Neural cell (in vitro differentiated cells): ENCODE measurements around the gene SLC25A19. TPM values are rescaled to one million over a fixed set of nuclear protein-coding genes. Genes with fewer than 3 reads are reported as not detected.

Experiments
- H2AFZ ChIP-seq: fragments of 200-600, 300-800 bp; sonication (generic), shearing (Covaris generic); 2 replicates; pipeline ENCODE4 v1.6.0; 2014; ENCODE audit warnings: low read depth, mild to moderate bottlenecking, antibody characterized with exemption, low read length, moderate library complexity
- H3F3A ChIP-seq: fragments of 200-600 bp; shearing (Covaris generic); 2 replicates; pipeline ENCODE4 v1.6.1; 2016; ENCODE audit warnings: mild to moderate bottlenecking, moderate library complexity, mixed read lengths, antibody characterized with exemption, low read length; ENCODE audit not compliant: insufficient read depth, poor library complexity, severe bottlenecking
- H3K27ac ChIP-seq: fragments of 200-600, 300-800 bp; sonication (generic), shearing (Covaris generic); 2 replicates; pipeline ENCODE4 v1.5.1; 2014; ENCODE audit warnings: mild to moderate bottlenecking, low read length, moderate library complexity
- H3K27me3 ChIP-seq: fragments of 300-800, 200-600 bp; sonication (generic), shearing (Covaris generic); 2 replicates; pipeline ENCODE4 v1.6.0; 2014; ENCODE audit warnings: mild to moderate bottlenecking, low read depth, low read length, moderate library complexity; ENCODE audit not compliant: insufficient read depth
- H3K36me3 ChIP-seq: fragments of 300-800, 200-600 bp; sonication (generic), shearing (Covaris generic); 2 replicates; pipeline ENCODE4 v1.5.1; 2014; ENCODE audit warnings: mild to moderate bottlenecking, antibody characterized with exemption, low read length, moderate library complexity; ENCODE audit not compliant: insufficient read depth
- H3K4me2 ChIP-seq: fragments of 300-800, 200-600 bp; sonication (generic), shearing (Covaris generic); 2 replicates; pipeline ENCODE4 v1.6.0; 2014; ENCODE audit warnings: mild to moderate bottlenecking, low read length
- H3K4me3 ChIP-seq: fragments of 300-800, 200-600 bp; sonication (generic), shearing (Covaris generic); 2 replicates; pipeline ENCODE4 v1.5.1; 2014; ENCODE audit warnings: mild to moderate bottlenecking, low read length, moderate library complexity
- H3K79me2 ChIP-seq: fragments of 200-600 bp; shearing (Covaris generic); replicated peaks from 2 replicates; pipeline ENCODE4 v1.6.0; 2014; ENCODE audit warnings: mild to moderate bottlenecking, low read length, moderate library complexity; ENCODE audit not compliant: insufficient read depth
- H3K9ac ChIP-seq: fragments of 300-800, 200-600 bp; sonication (generic), shearing (Covaris generic); 2 replicates; pipeline ENCODE4 v1.6.1; 2016; ENCODE audit warnings: mild to moderate bottlenecking, low read length, mixed read lengths
- H3K9me2 ChIP-seq: fragments of 200-600 bp; shearing (Covaris generic); 2 replicates; pipeline ENCODE4 v1.6.1; 2016; ENCODE audit warnings: mild to moderate bottlenecking, low read length, mixed read lengths; ENCODE audit not compliant: insufficient read depth
- H3K9me3 ChIP-seq: fragments of 200-600, 300-800 bp; sonication (generic), shearing (Covaris generic); 2 replicates; pipeline ENCODE4 v1.6.1; 2016; ENCODE audit warnings: mild to moderate bottlenecking, mixed run types, low read length, moderate library complexity, mixed read lengths
- H4K20me1 ChIP-seq: fragments of 200-600 bp; shearing (Covaris generic); 2 replicates; pipeline ENCODE4 v1.6.1; 2016; ENCODE audit warnings: mild to moderate bottlenecking, mixed run types; ENCODE audit not compliant: insufficient read depth
- EP300 ChIP-seq: fragments of 450-650 bp; conservative IDR thresholded peaks from 2 replicates; pipeline ENCODE4 v1.6.1; 2014; ENCODE audit warnings: antibody characterized with exemption, mild to moderate bottlenecking, moderate library complexity; ENCODE audit not compliant: poor library complexity, severe bottlenecking
- EZH2 ChIP-seq: fragments of 200-600, 300-800 bp; shearing (Covaris generic), sonication (generic); IDR thresholded peaks from 2 replicates; pipeline ENCODE4 v1.6.1; 2014; ENCODE audit warnings: antibody characterized with exemption, low read length, borderline replicate concordance, mild to moderate bottlenecking; ENCODE audit not compliant: insufficient read depth, poor library complexity, severe bottlenecking
- MXI1 ChIP-seq: fragments of 450-650 bp; conservative IDR thresholded peaks from 2 replicates; pipeline ENCODE4 v1.6.1; 2014; ENCODE audit warnings: antibody characterized with exemption, mild to moderate bottlenecking; ENCODE audit not compliant: poor library complexity, severe bottlenecking
- POLR2AphosphoS5 ChIP-seq: IDR thresholded peaks from 2 replicates; pipeline ENCODE4 v1.6.1; 2012
- RAD21 ChIP-seq: fragments of 450-650 bp; conservative IDR thresholded peaks from 2 replicates; pipeline ENCODE4 v1.6.1; 2014; ENCODE audit warnings: antibody characterized with exemption, mild to moderate bottlenecking, moderate library complexity
- REST ChIP-seq: IDR thresholded peaks from 2 replicates; pipeline ENCODE4 v1.6.1; 2012; ENCODE audit warnings: borderline replicate concordance
- SMC3 ChIP-seq: fragments of 450-650 bp; conservative IDR thresholded peaks from 2 replicates; pipeline ENCODE4 v1.6.1; 2014; ENCODE audit warnings: antibody characterized with exemption, mild to moderate bottlenecking, moderate library complexity; ENCODE audit not compliant: poor library complexity
- TAF1 ChIP-seq: IDR thresholded peaks from 2 replicates; pipeline ENCODE4 v1.6.1; 2012; ENCODE audit warnings: low read depth
- polyA plus RNA-seq: library from polyadenylated mRNA; depleted of rRNA; stranded (reverse); fragments of >200 nt; gene quantifications from 2 replicates; pipeline ENCODE4 v1.2.3, GENCODE V29; 2014
- TF ChIP-seq, protein P1 (sequence below): fragments of 450-650 bp; IDR thresholded peaks from 2 replicates; pipeline ENCODE4 v1.5.1; 2014; ENCODE audit warnings: antibody characterized with exemption, mild to moderate bottlenecking, moderate library complexity; ENCODE audit not compliant: poor library complexity, severe bottlenecking

Gene SLC25A19
- polyA plus RNA-seq, 1 donor from 2014 or later = 13.8 TPM

DNA sequence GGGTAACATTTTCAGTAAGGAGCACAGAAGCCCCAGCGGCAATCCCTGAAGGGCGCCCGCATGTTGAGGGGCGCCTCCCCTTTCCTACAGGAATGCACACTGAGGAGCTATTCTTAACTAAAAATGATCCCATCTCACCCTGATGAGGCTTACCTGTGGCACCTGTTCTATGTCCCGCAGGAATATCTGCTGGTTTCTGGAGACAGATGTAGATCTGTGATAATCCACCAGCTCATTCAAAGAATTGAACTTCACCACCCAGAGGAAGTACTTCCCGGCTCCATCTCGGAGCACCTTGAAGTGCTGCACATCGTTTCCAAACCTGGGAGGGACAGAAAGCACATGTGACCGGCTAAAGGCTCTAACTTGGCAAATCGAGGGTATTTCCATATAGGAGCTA lies 32.3 kb upstream of the SLC25A19 start:
- Histone ChIP-seq H3K9me2 (no peaks in the 10 kb centered on the region), H3K4me3 (no peak overlapping the region), H3K79me2 (peaks cover under 1% of the 10 kb centered on the region), H4K20me1 (peaks cover 4% of the 10 kb centered on the region), H3K27ac (no peak overlapping the region), H3K4me2 (no peak overlapping the region), H3K27me3 (no peaks in the 10 kb centered on the region), H3K36me3 (no peaks in the 10 kb centered on the region), H2AFZ (no peak overlapping the region), H3K9me3 (no peaks in the 10 kb centered on the region), H3F3A (no peaks in the 10 kb centered on the region), H3K9ac (no peak overlapping the region)
- TF ChIP-seq POLR2AphosphoS5 (no peak), EP300 (no peak), EZH2 (no peak), RAD21 (no peak), REST (no peak), TAF1 (no peak), MXI1 (no peak), SMC3 (no peak)
- TF ChIP-seq, protein P1, sequence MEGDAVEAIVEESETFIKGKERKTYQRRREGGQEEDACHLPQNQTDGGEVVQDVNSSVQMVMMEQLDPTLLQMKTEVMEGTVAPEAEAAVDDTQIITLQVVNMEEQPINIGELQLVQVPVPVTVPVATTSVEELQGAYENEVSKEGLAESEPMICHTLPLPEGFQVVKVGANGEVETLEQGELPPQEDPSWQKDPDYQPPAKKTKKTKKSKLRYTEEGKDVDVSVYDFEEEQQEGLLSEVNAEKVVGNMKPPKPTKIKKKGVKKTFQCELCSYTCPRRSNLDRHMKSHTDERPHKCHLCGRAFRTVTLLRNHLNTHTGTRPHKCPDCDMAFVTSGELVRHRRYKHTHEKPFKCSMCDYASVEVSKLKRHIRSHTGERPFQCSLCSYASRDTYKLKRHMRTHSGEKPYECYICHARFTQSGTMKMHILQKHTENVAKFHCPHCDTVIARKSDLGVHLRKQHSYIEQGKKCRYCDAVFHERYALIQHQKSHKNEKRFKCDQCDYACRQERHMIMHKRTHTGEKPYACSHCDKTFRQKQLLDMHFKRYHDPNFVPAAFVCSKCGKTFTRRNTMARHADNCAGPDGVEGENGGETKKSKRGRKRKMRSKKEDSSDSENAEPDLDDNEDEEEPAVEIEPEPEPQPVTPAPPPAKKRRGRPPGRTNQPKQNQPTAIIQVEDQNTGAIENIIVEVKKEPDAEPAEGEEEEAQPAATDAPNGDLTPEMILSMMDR = no peak

- Histone ChIP-seq H3K9ac (no peak overlapping the region), H3K36me3 (no peaks in the 10 kb centered on the region), H3K9me2 (no peaks in the 10 kb centered on the region), H3K27me3 (no peaks in the 10 kb centered on the region), H4K20me1 (peaks cover 4% of the 10 kb centered on the region), H3F3A (no peaks in the 10 kb centered on the region), H3K4me3 (no peak overlapping the region), H3K4me2 (no peak overlapping the region), H3K79me2 (no peaks in the 10 kb centered on the region), H2AFZ (no peak overlapping the region), H3K9me3 (no peaks in the 10 kb centered on the region), H3K27ac (no peak overlapping the region)
- TF ChIP-seq MXI1 (no peak), REST (no peak), RAD21 (no peak), EZH2 (no peak), POLR2AphosphoS5 (no peak), SMC3 (no peak), TAF1 (no peak), EP300 (no peak)
- TF ChIP-seq, protein P1 = no peak
Measured at GRCh38 chr17:75319904-75320691, 30.9 kb upstream of the SLC25A19 start.
